ENCODE measurements around the gene HPSE2. TPM values are rescaled to one million over a fixed set of nuclear protein-coding genes. Genes with fewer than 3 reads are reported as not detected.

HPSE2 gene
- total and polyA plus RNA-seq, 2 donors (not counting 1 experiment from before 2014, with no cell fraction given): not detected

- ChIA-PET CTCF (no interaction called here), POLR2A (no interaction called here)
- H2AFZ ChIP-seq (ENCODE audit: insufficient read depth, low read depth, low read length, poor library complexity, severe bottlenecking): no peak overlapping the region
- H3K79me2 ChIP-seq (ENCODE audit: control insufficient read depth, insufficient read depth, low read length): no peaks in the 10 kb centered on the region
- H3K9me3 ChIP-seq (ENCODE audit: control extremely low read depth in 1 of 3, control insufficient read depth in 2 of 3, insufficient read depth in 1 of 3, low read length in 2 of 3): no peaks in the 10 kb centered on the region
- no peak overlapping the region for H3K4me3 ChIP-seq (ENCODE audit: control extremely low read depth in 1 of 5, extremely low read depth in 1 of 5, insufficient read depth in 1 of 5, low read depth in 2 of 5, low read length in 4 of 5)
- Mint-ChIP-seq H3K27me3 (peaks cover 11% of the 10 kb centered on the region), H3K4me1 (no peaks in the 10 kb centered on the region), H3K4me3 (no peak overlapping the region), H3K27ac (no peak overlapping the region), H3K9me3 (ENCODE audit: insufficient read depth) (no peaks in the 10 kb centered on the region)
- no peaks in the 10 kb centered on the region for H3K4me1 ChIP-seq (ENCODE audit: control insufficient read depth in 2 of 2, insufficient read depth in 2 of 2, low read length in 2 of 2)
- WGBS (ENCODE audit: insufficient coverage): 91% methylated on average over 1 of the region's 4 CpGs
- ATAC-seq (ENCODE audit: low read depth): no peak
- H3K36me3 ChIP-seq (replicated peaks in 1 of 2; ENCODE audit: control extremely low read depth in 1 of 2, control insufficient read depth in 1 of 2, extremely low read depth in 1 of 2, insufficient read depth in 2 of 2, low read length in 1 of 2): no peaks in the 10 kb centered on the region
- no peak overlapping the region for H3K9ac ChIP-seq (ENCODE audit: low read length)
- H3K27me3 ChIP-seq (replicated peaks in 1 of 4; ENCODE audit: control extremely low read depth in 1 of 4, control insufficient read depth in 3 of 4, insufficient read depth in 4 of 4, low read length in 3 of 4): no peaks in the 10 kb centered on the region
- TF ChIP-seq, protein P1, sequence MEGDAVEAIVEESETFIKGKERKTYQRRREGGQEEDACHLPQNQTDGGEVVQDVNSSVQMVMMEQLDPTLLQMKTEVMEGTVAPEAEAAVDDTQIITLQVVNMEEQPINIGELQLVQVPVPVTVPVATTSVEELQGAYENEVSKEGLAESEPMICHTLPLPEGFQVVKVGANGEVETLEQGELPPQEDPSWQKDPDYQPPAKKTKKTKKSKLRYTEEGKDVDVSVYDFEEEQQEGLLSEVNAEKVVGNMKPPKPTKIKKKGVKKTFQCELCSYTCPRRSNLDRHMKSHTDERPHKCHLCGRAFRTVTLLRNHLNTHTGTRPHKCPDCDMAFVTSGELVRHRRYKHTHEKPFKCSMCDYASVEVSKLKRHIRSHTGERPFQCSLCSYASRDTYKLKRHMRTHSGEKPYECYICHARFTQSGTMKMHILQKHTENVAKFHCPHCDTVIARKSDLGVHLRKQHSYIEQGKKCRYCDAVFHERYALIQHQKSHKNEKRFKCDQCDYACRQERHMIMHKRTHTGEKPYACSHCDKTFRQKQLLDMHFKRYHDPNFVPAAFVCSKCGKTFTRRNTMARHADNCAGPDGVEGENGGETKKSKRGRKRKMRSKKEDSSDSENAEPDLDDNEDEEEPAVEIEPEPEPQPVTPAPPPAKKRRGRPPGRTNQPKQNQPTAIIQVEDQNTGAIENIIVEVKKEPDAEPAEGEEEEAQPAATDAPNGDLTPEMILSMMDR (IDR thresholded peaks at IDR 0.05): no peak
- H4K20me1 ChIP-seq (ENCODE audit: control insufficient read depth, insufficient read depth, low read length, poor library complexity, severe bottlenecking): no peaks in the 10 kb centered on the region
- DNase-seq: no peak
- H3K27ac ChIP-seq (ENCODE audit: low read length in 2 of 2): no peak overlapping the region
- no peak overlapping the region for H3K4me2 ChIP-seq (replicated peaks; ENCODE audit: low read depth, low read length, poor library complexity, severe bottlenecking)
- intact Hi-C loops (cut with micrococcal nuclease): no loop called here
Measured at GRCh38 chr10:98901441-98902110, 334.1 kb downstream of the HPSE2 start.

DNA sequence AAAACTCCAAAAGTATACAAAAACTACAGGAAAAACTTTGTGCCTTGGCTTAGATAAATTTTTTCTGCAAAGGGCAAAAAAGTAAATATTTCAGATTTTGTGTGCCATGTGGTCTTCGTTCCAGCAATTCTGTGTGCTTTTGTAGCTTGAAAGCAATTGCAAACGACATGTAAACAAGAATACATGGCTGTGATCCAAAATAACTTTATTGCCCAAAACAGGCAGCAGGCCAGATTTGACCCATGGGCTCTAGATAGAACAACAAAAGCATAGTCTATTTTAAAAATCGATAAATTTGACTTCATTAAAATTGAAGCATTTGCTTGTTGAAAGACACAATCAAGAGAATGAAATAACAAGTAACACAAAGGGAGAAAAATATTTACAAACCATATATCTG is 336.6 kb downstream of the HPSE2 start:
- no peaks in the 10 kb centered on the region for H4K20me1 ChIP-seq (ENCODE audit: control insufficient read depth, insufficient read depth, low read length, poor library complexity, severe bottlenecking)
- TF ChIP-seq, protein P1 (IDR thresholded peaks at IDR 0.05): no peak
- no peak for TF ChIP-seq EZH2 (IDR thresholded peaks at IDR 0.05; ENCODE audit: borderline replicate concordance, insufficient read depth, low read depth, low read length, poor library complexity, severe bottlenecking)
- no peak overlapping the region for H2AFZ ChIP-seq (ENCODE audit: insufficient read depth, low read depth, low read length, poor library complexity, severe bottlenecking)
- no peaks in the 10 kb centered on the region for H3K9me3 ChIP-seq (ENCODE audit: control extremely low read depth in 1 of 3, control insufficient read depth in 2 of 3, insufficient read depth in 1 of 3, low read length in 2 of 3)
- Mint-ChIP-seq H3K9me3 (ENCODE audit: insufficient read depth) (no peaks in the 10 kb centered on the region), H3K4me3 (no peak overlapping the region), H3K4me1 (no peaks in the 10 kb centered on the region), H3K27me3 (peaks cover 15% of the 10 kb centered on the region), H3K27ac (no peak overlapping the region)
- no peak for DNase-seq
- no peak overlapping the region for H3K9ac ChIP-seq (ENCODE audit: low read length)
- no peak for ATAC-seq (ENCODE audit: low read depth)
- no peaks in the 10 kb centered on the region for H3K79me2 ChIP-seq (ENCODE audit: control insufficient read depth, insufficient read depth, low read length)
- POLR2A ChIA-PET: no interaction called here
- CTCF ChIA-PET: no interaction called here
- H3K27me3 ChIP-seq (replicated peaks in 1 of 4; ENCODE audit: control extremely low read depth in 1 of 4, control insufficient read depth in 3 of 4, insufficient read depth in 4 of 4, low read length in 3 of 4): no peaks in the 10 kb centered on the region
- no peak overlapping the region for H3K4me3 ChIP-seq (ENCODE audit: control extremely low read depth in 1 of 5, extremely low read depth in 1 of 5, insufficient read depth in 1 of 5, low read depth in 2 of 5, low read length in 4 of 5)
- H3K36me3 ChIP-seq (replicated peaks in 1 of 2; ENCODE audit: control extremely low read depth in 1 of 2, control insufficient read depth in 1 of 2, extremely low read depth in 1 of 2, insufficient read depth in 2 of 2, low read length in 1 of 2): no peaks in the 10 kb centered on the region
- WGBS (ENCODE audit: insufficient coverage): 39% methylated on average over 2 of the region's 3 CpGs
- no peak overlapping the region for H3K4me2 ChIP-seq (replicated peaks; ENCODE audit: low read depth, low read length, poor library complexity, severe bottlenecking)
- H3K27ac ChIP-seq (ENCODE audit: low read length in 2 of 2): no peak overlapping the region
- intact Hi-C loops (cut with micrococcal nuclease): no loop called here
- no peaks in the 10 kb centered on the region for H3K4me1 ChIP-seq (ENCODE audit: control insufficient read depth in 2 of 2, insufficient read depth in 2 of 2, low read length in 2 of 2)
